Epidermal melanocyte (primary cell): ENCODE data around the gene ITGB7.
A peak's percentile ranks its signal among the peaks of the same experiment; 100 is the strongest.
"Not testable (repeated sequence)": the region's sequence is repeated elsewhere in the genome, so short reads cannot be mapped to it uniquely, and the experiment has no call there.

Experiments used
- DNase-seq: peaks from one replicate; pipeline ENCODE4 v3.0.0; 2011; ENCODE audit warnings: low spot score; ENCODE audit not compliant: insufficient read length

Gene ITGB7

GRCh38 chr12:53180220-53180930 lies 26.7 kb downstream of the ITGB7 start, which contains the start of the genes CSAD and ZNF740:
Gene CSAD (minus strand): TSS chr12:53180925. CDS start chr12:53173470, 7,455 bp downstream.
Gene ZNF740 (plus strand): TSS chr12:53180722. CDS start chr12:53181984, 1,262 bp downstream.
- DNase-seq: peak; percentile 95

GRCh38 chr12:53179687-53180219 lies 27.3 kb downstream of the ITGB7 start:
- DNase-seq: no peak

GRCh38 chr12:53178803-53179202 lies 28.2 kb downstream of the ITGB7 start:
- DNase-seq: not testable (repeated sequence)

- DNase-seq: not testable (repeated sequence)
Observed at GRCh38 chr12:53177447-53177846, 29.6 kb downstream of the ITGB7 start.

GRCh38 chr12:53176750-53177149 lies 30.3 kb downstream of the ITGB7 start:
- DNase-seq: no peak

GRCh38 chr12:53174881-53175491 lies 32.1 kb downstream of the ITGB7 start:
- no peak for DNase-seq

GRCh38 chr12:53173085-53173715 lies 33.9 kb downstream of the ITGB7 start:
- DNase-seq: no peak

GRCh38 chr12:53172352-53172751 lies 34.7 kb downstream of the ITGB7 start:
- DNase-seq: no peak

- no peak for DNase-seq
Observed at GRCh38 chr12:53171725-53172329, 35.2 kb downstream of the ITGB7 start.

- DNase-seq: no peak
Observed at GRCh38 chr12:53170876-53171724, 36.0 kb downstream of the ITGB7 start.

GRCh38 chr12:53170215-53170614 lies 36.8 kb downstream of the ITGB7 start:
- DNase-seq: no peak

GRCh38 chr12:53169644-53170043 lies 37.4 kb downstream of the ITGB7 start:
- no peak for DNase-seq

GRCh38 chr12:53166837-53167236 lies 40.2 kb downstream of the ITGB7 start:
- DNase-seq: no peak

- not testable (repeated sequence) for DNase-seq
Observed at GRCh38 chr12:53163008-53163407, 44.0 kb downstream of the ITGB7 start.

- no peak for DNase-seq
Observed at GRCh38 chr12:53161119-53161911, 45.7 kb downstream of the ITGB7 start.

- no peak for DNase-seq
Observed at GRCh38 chr12:53160673-53161072, 46.4 kb downstream of the ITGB7 start.

- no peak for DNase-seq
Observed at GRCh38 chr12:53160000-53160399, 47.1 kb downstream of the ITGB7 start.

- DNase-seq: peak; percentile 87
Observed at GRCh38 chr12:53159195-53159839, 47.7 kb downstream of the ITGB7 start.

GRCh38 chr12:53152390-53152789 lies 54.7 kb downstream of the ITGB7 start:
- DNase-seq: no peak
